Glutamatergic neuron (in vitro differentiated cells): ENCODE data around the gene CLPTM1. TPM values are rescaled to one million over a fixed set of nuclear protein-coding genes. Genes with fewer than 3 reads are reported as not detected.
"Not testable (repeated sequence)": the region's sequence is repeated elsewhere in the genome, so short reads cannot be mapped to it uniquely, and the experiment has no call there.

Experiments
- DNase-seq: peaks from one replicate; pipeline ENCODE4 v3.0.0; 2022
- H3K27ac Mint-ChIP-seq: one replicate; pipeline ENCODE4 v1.8.0; 2020; ENCODE audit warnings: mild to moderate bottlenecking, mixed read lengths, inconsistent platforms; ENCODE audit not compliant: unreplicated experiment
- H3K27me3 Mint-ChIP-seq: one replicate; pipeline ENCODE4 v1.8.0; 2020; ENCODE audit warnings: mild to moderate bottlenecking, moderate library complexity, mixed read lengths, inconsistent platforms; ENCODE audit not compliant: unreplicated experiment
- H3K36me3 Mint-ChIP-seq: one replicate; pipeline ENCODE4 v1.8.0; 2020; ENCODE audit warnings: mild to moderate bottlenecking, mixed read lengths, inconsistent platforms; ENCODE audit not compliant: unreplicated experiment
- H3K4me1 Mint-ChIP-seq: one replicate; pipeline ENCODE4 v1.8.0; 2020; ENCODE audit warnings: mild to moderate bottlenecking, low read depth, mixed read lengths, inconsistent platforms; ENCODE audit not compliant: unreplicated experiment
- H3K4me3 Mint-ChIP-seq: one replicate; pipeline ENCODE4 v1.8.0; 2020; ENCODE audit warnings: mild to moderate bottlenecking, mixed read lengths, inconsistent platforms; ENCODE audit not compliant: unreplicated experiment
- H3K9me3 Mint-ChIP-seq: one replicate; pipeline ENCODE4 v1.8.0; 2020; ENCODE audit warnings: mild to moderate bottlenecking, moderate library complexity, mixed read lengths, inconsistent platforms; ENCODE audit not compliant: unreplicated experiment
- CTCF ChIP-seq: fragments of 200-600 bp; sonication (generic); IDR thresholded peaks from one replicate; pipeline ENCODE4 v1.5.0; 2021; ENCODE audit not compliant: partially characterized antibody, unreplicated experiment
- total RNA-seq: library from RNA; stranded (reverse); fragmentation: NEBNext Ultra II Directional; extraction: Animal tissue kit (Norgen Biotek cat#: 25700); gene quantifications from one replicate; pipeline ENCODE4 v1.2.1, GENCODE V29; 2021; ENCODE audit not compliant: unreplicated experiment

Gene CLPTM1
- total RNA-seq, 1 donor from 2014 or later: 102 TPM

GRCh38 chr19:44961821-44962220 is 6.6 kb downstream of the CLPTM1 start:
- H3K27me3 Mint-ChIP-seq: peaks cover 3% of the 10 kb centered on the region
- no peak overlapping the region for H3K4me3 Mint-ChIP-seq
- no peak overlapping the region for H3K27ac Mint-ChIP-seq
- TF ChIP-seq CTCF: no peak
- DNase-seq: no peak
- no peaks in the 10 kb centered on the region for H3K36me3 Mint-ChIP-seq
- H3K9me3 Mint-ChIP-seq: no peaks in the 10 kb centered on the region
- H3K4me1 Mint-ChIP-seq: peaks cover 11% of the 10 kb centered on the region

GRCh38 chr19:44968118-44968517 is 12.9 kb downstream of the CLPTM1 start:
- H3K27me3 Mint-ChIP-seq: peaks cover 2% of the 10 kb centered on the region
- peak overlapping the region; percentile 13 for H3K4me3 Mint-ChIP-seq
- peaks cover 5% of the 10 kb centered on the region for H3K36me3 Mint-ChIP-seq
- DNase-seq: no peak
- H3K27ac Mint-ChIP-seq: no peak overlapping the region
- no peaks in the 10 kb centered on the region for H3K9me3 Mint-ChIP-seq
- no peaks in the 10 kb centered on the region for H3K4me1 Mint-ChIP-seq
- no peak for TF ChIP-seq CTCF

- no peak for DNase-seq
- Mint-ChIP-seq H3K36me3 (peaks cover 5% of the 10 kb centered on the region), H3K27ac (no peak overlapping the region), H3K4me1 (no peaks in the 10 kb centered on the region), H3K4me3 (no peak overlapping the region), H3K27me3 (peaks cover 2% of the 10 kb centered on the region), H3K9me3 (no peaks in the 10 kb centered on the region)
- TF ChIP-seq CTCF: no peak
These were observed 13.5 kb downstream of the CLPTM1 start for GRCh38 chr19:44968670-44969069.

- no peak overlapping the region for H3K4me3 Mint-ChIP-seq
- no peak for TF ChIP-seq CTCF
- no peaks in the 10 kb centered on the region for H3K9me3 Mint-ChIP-seq
- peaks cover 9% of the 10 kb centered on the region for H3K36me3 Mint-ChIP-seq
- no peaks in the 10 kb centered on the region for H3K4me1 Mint-ChIP-seq
- DNase-seq: no peak
- no peak overlapping the region for H3K27ac Mint-ChIP-seq
- peaks cover 2% of the 10 kb centered on the region for H3K27me3 Mint-ChIP-seq
These were observed 14.3 kb downstream of the CLPTM1 start for GRCh38 chr19:44969437-44969836.

GRCh38 chr19:44971451-44971850 is 16.3 kb downstream of the CLPTM1 start:
- DNase-seq, H3K4me1 Mint-ChIP-seq, H3K27me3 Mint-ChIP-seq, H3K27ac Mint-ChIP-seq, H3K9me3 Mint-ChIP-seq, H3K36me3 Mint-ChIP-seq, H3K4me3 Mint-ChIP-seq: not testable (repeated sequence)

- no peak overlapping the region for H3K4me3 Mint-ChIP-seq
- H3K27me3 Mint-ChIP-seq: no peaks in the 10 kb centered on the region
- H3K9me3 Mint-ChIP-seq: peaks cover 1% of the 10 kb centered on the region
- H3K27ac Mint-ChIP-seq: no peak overlapping the region
- no peak for TF ChIP-seq CTCF
- H3K4me1 Mint-ChIP-seq: no peaks in the 10 kb centered on the region
- no peak for DNase-seq
- H3K36me3 Mint-ChIP-seq: peaks cover 7% of the 10 kb centered on the region
These were observed 17.6 kb downstream of the CLPTM1 start for GRCh38 chr19:44972802-44973201.
